ENCODE results near the gene TEX26.

Gene TEX26

DNA sequence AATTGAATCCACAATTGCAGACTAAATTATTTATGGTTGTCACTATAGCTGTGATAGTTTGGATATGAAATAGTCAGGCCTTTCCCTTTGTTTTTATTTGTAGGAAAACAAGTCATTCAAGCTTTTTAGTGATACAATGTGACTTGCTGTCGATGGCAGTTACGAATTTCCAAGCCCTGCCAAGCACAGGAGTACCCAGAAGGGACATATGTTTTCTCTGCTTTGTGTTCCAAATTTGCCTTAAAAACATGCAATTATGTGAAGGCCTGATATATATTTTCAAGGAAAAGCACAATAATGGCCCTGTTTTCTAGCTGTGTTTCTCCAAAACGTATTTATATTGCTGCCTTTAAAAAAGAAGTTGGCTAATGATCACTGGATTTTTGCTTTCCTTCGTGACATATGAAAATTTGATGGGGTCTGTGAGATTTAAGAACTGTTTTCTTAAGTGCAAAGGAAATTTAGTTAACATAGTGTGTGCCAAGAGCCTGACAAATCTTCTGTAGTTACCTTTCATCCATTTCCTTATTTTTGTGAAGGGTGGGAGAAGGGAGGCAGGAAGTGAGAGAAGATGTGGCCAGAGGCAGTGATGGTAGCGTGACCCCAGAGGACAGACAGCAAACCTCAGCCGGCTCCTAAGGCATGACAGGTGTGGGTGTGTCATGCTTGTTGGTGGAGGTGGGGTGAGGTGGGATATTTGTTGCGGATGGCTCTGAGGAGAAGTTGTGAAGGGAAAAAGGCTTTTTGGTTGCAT lies 79.6 kb downstream of the TEX26 start:
- DNase-seq (ENCODE audit: low spot score): no peak

DNA sequence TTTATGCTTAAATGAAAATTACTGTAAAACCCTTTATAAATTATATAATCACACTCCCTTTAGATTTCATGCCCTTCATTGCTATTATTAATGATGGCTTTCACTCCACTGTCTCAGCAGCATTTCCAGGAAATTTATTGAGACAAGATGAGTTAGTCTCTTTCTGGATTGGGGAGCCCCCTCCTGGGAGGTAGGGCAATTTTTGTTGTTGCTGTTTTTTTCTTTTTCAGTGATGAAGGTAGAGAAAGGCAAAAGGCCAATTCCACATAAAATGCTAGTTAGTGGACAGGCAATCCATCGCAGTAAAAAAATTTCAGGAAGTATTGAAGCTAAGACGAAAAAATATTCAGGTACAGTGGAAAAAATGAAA lies 80.2 kb downstream of the TEX26 start:
- DNase-seq (ENCODE audit: low spot score): no peak

DNA sequence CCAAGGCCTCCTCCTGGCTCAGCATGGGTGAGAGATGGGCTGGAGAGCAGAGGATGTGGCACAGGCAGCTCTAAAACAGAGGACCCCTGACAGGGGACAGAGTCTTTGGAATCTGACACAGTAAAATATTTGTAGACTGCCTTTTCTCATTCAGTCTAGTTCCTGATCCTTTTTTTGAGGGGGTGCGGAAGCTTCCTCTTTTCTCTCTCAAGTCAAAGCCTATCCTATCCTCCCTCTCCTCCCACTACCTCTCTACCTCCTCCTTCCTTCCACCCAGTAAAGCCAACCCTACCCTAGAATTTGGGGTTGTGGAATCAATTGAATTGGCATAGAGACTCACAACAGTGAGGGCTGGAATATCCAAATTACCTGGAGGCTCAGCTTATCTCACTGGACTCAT lies 82.0 kb downstream of the TEX26 start:
- DNase-seq (ENCODE audit: low spot score): no peak

DNA sequence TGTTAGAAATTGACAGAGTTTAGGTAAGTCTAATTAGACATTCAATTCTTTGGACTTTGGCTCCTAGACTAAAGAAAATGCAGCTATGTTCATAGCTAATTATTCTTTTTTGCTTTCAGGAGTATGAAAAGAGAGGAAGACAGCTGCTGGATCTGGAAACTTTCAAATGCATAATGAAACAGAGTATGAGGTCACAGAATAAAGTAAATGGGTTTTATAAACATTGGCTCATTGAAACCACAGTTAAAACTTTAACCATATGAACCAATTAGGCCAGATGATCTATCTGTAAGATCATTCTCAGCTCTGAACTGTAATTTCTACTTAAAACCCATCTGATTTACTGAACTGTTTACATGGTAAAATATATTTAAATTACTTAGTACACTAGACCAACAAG lies 82.7 kb downstream of the TEX26 start:
- no peak for DNase-seq (ENCODE audit: low spot score)

DNA sequence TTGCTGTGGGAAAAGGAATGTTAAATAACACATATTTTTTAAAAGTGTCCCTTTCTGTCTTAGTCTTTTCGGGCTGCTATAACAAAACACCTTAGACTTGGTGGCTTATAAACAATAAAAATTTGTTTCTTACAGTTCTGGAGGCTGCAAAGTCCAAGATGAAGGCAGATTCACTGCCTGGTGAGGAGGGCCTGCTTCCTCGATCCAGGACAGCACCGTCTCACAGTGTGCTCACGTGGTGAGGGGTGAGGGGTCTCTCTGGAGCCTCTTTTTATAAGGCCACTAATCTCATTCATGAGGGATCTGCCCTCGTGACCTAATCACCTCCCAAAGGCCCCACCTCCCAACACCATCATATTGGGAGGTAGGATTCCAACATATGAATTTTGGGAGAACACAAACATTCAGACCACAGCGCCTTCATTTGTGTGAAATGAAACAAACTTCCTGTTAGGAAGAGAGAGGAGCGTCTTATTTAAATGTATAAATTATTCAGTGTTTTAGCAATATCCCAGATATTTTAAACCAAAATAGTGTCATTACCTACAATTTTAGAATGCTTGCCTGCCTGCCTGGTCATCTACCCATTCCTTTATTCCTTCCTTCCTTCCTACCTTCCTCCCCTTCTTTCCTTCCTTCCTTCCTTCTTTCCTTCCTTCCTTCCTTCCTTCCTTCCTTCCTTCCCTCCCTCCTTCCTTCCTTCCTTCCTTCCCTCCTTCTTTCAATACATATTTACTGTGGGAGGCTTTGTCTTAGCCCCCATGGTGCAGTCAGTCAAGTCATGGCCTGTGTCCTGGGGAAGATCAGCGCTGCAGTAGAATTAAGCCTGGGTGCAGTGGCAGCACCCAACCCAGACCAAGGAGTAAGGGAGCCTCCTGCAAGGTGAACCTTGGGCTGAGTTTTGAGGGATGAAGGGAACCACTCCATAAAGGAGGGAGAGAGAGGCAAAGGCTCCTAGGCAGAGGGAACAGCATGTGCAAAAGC lies 84.2 kb downstream of the TEX26 start:
- no peak for DNase-seq (ENCODE audit: low spot score)

DNA sequence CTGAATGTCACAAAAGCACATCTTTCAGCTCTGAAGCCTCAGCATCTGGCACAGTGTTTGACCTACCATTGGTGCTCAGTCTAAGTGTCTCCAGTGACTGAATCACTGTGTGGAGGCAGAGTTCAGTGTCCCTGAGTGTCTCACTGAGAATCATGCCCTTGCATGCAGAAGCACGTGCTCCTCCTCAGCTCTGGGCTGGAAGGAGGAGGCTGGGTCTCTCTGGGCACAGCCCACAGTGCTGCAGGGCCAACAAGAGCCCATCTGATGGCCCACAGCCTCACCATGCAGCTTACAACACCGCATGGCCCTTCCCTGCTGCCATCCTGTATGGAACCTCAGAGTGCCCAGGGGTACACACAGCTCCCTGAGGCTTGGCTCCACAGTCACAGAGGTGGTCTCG lies 86.1 kb downstream of the TEX26 start:
- no peak for DNase-seq (ENCODE audit: low spot score)

DNA sequence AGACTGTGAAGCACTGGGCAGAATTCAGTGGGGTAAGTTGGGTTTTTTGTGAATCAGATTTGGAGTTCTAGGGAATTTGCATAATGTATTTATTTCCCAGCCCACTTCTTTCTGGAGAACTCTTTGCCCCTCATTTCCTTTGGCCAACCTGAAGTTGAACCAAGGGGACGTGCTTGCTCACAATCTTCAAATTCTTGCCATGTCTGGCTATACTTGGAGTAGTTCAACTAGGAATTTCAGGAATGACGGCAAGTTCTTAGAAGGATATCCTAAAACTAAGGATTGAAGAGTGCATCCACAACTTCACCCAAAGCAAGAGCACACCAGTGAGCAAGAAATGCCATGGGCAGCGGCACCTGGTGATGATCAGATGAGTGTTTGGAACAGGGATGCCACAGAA lies 88.5 kb downstream of the TEX26 start:
- DNase-seq (ENCODE audit: low spot score): no peak

DNA sequence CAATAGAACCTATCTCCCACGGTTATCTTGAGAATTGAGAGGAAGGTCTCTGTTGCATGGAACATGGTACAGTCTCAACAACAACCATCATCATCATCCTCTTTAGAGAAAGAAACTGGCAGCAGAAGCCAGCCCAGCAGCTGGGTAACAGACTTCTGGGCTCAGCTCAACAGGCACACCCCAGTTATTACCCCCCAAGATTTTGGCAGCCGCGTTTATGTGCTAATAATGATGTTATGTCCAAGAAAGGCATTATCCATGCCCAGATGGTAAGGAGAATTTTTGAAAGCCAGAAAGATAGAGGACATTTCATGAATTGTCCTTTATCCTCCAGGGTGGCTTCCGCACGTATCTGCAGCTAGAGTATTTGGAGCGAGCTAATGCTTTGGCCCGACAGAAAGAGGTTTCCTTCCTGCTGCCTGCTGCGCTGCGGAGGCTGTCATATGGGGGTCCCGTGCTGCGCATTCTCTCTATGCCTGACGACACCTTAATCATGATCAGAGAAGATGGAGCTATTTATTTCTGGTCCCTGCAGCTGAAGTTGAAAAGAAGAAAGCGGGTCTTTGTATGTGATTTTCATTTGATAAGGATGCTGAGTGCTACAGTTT lies 89.9 kb downstream of the TEX26 start:
- no peak for DNase-seq (ENCODE audit: low spot score)

DNA sequence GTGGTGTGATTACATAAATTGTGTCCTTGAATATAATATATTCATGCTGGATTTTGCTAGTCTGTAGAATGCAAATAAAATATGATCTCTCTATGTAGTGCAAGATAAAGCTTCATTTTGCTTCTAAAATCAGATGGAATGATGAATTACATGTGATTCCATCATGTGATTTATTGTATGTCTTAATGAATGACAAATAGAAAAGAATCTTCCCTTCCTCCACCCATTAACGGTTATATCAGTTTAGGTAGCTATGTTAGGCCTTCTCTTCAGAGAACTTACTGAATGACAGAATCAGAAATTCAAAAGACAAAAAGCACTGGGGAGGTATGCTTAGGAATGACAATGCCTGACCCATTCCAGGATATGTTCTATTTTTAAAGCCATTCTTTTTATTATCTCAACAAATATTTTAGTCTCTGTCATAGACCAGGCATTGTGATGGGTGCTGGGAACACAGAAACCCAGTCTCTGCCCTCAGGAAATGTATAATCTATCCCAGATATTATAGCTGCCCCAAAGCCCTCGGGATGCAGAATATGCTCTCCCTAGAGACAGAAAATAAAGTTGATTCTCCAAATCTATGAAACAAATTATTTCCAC lies 90.6 kb downstream of the TEX26 start:
- no peak for DNase-seq (ENCODE audit: low spot score)
